ENCODE data around the gene ACVRL1.
"Not testable (repeated sequence)": the region's sequence is repeated elsewhere in the genome, so short reads cannot be mapped to it uniquely, and the experiment has no call there.

ACVRL1 gene

GRCh38 chr12:51874486-51874885 is 32.8 kb upstream of the ACVRL1 start:
- DNase-seq (ENCODE audit: low read depth) = no peak

GRCh38 chr12:51879102-51879501 is 28.2 kb upstream of the ACVRL1 start:
- no peak for DNase-seq (ENCODE audit: low read depth)

GRCh38 chr12:51883295-51883694 is 24.0 kb upstream of the ACVRL1 start:
- no peak for DNase-seq (ENCODE audit: low read depth)

- DNase-seq (ENCODE audit: low read depth) = no peak
These were observed 23.2 kb upstream of the ACVRL1 start for GRCh38 chr12:51883998-51884675.

- no peak for DNase-seq (ENCODE audit: low read depth)
These were observed 22.6 kb upstream of the ACVRL1 start for GRCh38 chr12:51884676-51885229.

GRCh38 chr12:51885294-51886020 is 21.8 kb upstream of the ACVRL1 start:
- DNase-seq (ENCODE audit: low read depth) = not testable (repeated sequence)

- peak; percentile 10 for DNase-seq (ENCODE audit: low read depth)
These were observed 21.1 kb upstream of the ACVRL1 start for GRCh38 chr12:51886021-51886710.

GRCh38 chr12:51887476-51888315 is 19.6 kb upstream of the ACVRL1 start, which contains the start of gene ANKRD33:
Gene ANKRD33 (plus strand): TSS chr12:51888103. CDS start chr12:51888187, 84 bp downstream.
- no peak for DNase-seq (ENCODE audit: low read depth)

- no peak for DNase-seq (ENCODE audit: low read depth)
These were observed 18.7 kb upstream of the ACVRL1 start for GRCh38 chr12:51888316-51889215.

- DNase-seq (ENCODE audit: low read depth) = no peak
These were observed 17.8 kb upstream of the ACVRL1 start for GRCh38 chr12:51889216-51890132.

- no peak for DNase-seq (ENCODE audit: low read depth)
These were observed 17.2 kb upstream of the ACVRL1 start for GRCh38 chr12:51890133-51890464.

GRCh38 chr12:51890511-51891171 is 16.7 kb upstream of the ACVRL1 start:
- DNase-seq (ENCODE audit: low read depth) = no peak

GRCh38 chr12:51891843-51892242 is 15.5 kb upstream of the ACVRL1 start:
- no peak for DNase-seq (ENCODE audit: low read depth)

- no peak for DNase-seq (ENCODE audit: low read depth)
These were observed 13.5 kb upstream of the ACVRL1 start for GRCh38 chr12:51893786-51894185.

GRCh38 chr12:51895378-51896135 is 11.7 kb upstream of the ACVRL1 start:
- DNase-seq (ENCODE audit: low read depth) = no peak

- no peak for DNase-seq (ENCODE audit: low read depth)
These were observed 11.1 kb upstream of the ACVRL1 start for GRCh38 chr12:51896236-51896635.

- DNase-seq (ENCODE audit: low read depth) = no peak
These were observed 10.1 kb upstream of the ACVRL1 start for GRCh38 chr12:51897181-51897580.

- no peak for DNase-seq (ENCODE audit: low read depth)
These were observed 8.8 kb upstream of the ACVRL1 start for GRCh38 chr12:51898506-51898905.

Data from activated gamma-delta T cell treated with anti-CD3 and anti-CD28 coated beads, Interleukin-2, amount 50 U/mL, for 16 hours (primary cell).